Cerebellar cortex (tissue), 1 donor: ENCODE results near the gene PSMD13.
"Not testable (repeated sequence)": the region's sequence is repeated elsewhere in the genome, so short reads cannot be mapped to it uniquely, and the experiment has no call there.

Experiments used
- DNase-seq: peaks from one replicate; pipeline ENCODE4 v3.0.0-alpha.2; 2015; ENCODE audit warnings: low spot score

Gene PSMD13

GRCh38 chr11:278001-278951 is 41.5 kb downstream of the PSMD13 start, which contains the start of gene NLRP6:
Gene NLRP6 (plus strand): TSS chr11:278407. CDS start chr11:278570, 163 bp downstream.
- no peak for DNase-seq

GRCh38 chr11:279040-279965 is 42.5 kb downstream of the PSMD13 start:
- DNase-seq, result no peak

GRCh38 chr11:279966-280705 is 43.4 kb downstream of the PSMD13 start:
- DNase-seq, result no peak

GRCh38 chr11:280706-281485 is 44.1 kb downstream of the PSMD13 start:
- DNase-seq, result no peak

- no peak for DNase-seq
These were observed 44.8 kb downstream of the PSMD13 start for GRCh38 chr11:281486-282161.

- DNase-seq, result no peak
These were observed 45.4 kb downstream of the PSMD13 start for GRCh38 chr11:282171-282570.

- DNase-seq, result no peak
These were observed 46.0 kb downstream of the PSMD13 start for GRCh38 chr11:282630-283360.

GRCh38 chr11:283405-284104 is 46.8 kb downstream of the PSMD13 start:
- DNase-seq, result no peak

GRCh38 chr11:284105-285020 is 47.6 kb downstream of the PSMD13 start:
- DNase-seq, result no peak

GRCh38 chr11:285021-285893 is 48.5 kb downstream of the PSMD13 start:
- no peak for DNase-seq

GRCh38 chr11:285894-286220 is 49.1 kb downstream of the PSMD13 start:
- DNase-seq, result no peak

- not testable (repeated sequence) for DNase-seq
These were observed 50.4 kb downstream of the PSMD13 start for GRCh38 chr11:286977-287820.

GRCh38 chr11:287821-288477 is 51.2 kb downstream of the PSMD13 start:
- DNase-seq, result no peak

- peak; percentile 11 for DNase-seq
These were observed 52.0 kb downstream of the PSMD13 start, which contains the start of gene PGGHG for GRCh38 chr11:288478-289397. Gene PGGHG (plus strand): TSS chr11:289126. CDS start chr11:289817, 691 bp downstream.

- DNase-seq, result no peak
These were observed 52.6 kb downstream of the PSMD13 start for GRCh38 chr11:289398-289711.
